ENCODE data around the gene EMC8.

- TF ChIP-seq POLR2AphosphoS5 (IDR thresholded peaks at IDR 0.05) (no peak), POLR2A (IDR thresholded peaks at IDR 0.05) (no peak)
- TF ChIP-seq, protein P1, sequence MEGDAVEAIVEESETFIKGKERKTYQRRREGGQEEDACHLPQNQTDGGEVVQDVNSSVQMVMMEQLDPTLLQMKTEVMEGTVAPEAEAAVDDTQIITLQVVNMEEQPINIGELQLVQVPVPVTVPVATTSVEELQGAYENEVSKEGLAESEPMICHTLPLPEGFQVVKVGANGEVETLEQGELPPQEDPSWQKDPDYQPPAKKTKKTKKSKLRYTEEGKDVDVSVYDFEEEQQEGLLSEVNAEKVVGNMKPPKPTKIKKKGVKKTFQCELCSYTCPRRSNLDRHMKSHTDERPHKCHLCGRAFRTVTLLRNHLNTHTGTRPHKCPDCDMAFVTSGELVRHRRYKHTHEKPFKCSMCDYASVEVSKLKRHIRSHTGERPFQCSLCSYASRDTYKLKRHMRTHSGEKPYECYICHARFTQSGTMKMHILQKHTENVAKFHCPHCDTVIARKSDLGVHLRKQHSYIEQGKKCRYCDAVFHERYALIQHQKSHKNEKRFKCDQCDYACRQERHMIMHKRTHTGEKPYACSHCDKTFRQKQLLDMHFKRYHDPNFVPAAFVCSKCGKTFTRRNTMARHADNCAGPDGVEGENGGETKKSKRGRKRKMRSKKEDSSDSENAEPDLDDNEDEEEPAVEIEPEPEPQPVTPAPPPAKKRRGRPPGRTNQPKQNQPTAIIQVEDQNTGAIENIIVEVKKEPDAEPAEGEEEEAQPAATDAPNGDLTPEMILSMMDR (IDR thresholded peaks at IDR 0.05), result no peak
Observed at GRCh38 chr16:85765211-85765610, 34.1 kb downstream of the EMC8 start.

All from stomach (tissue), 4 donors.